ENCODE measurements around the gene ARPC1A. TPM values are rescaled to one million over a fixed set of nuclear protein-coding genes. Genes with fewer than 3 reads are reported as not detected.

Gene ARPC1A
- total and polyA plus RNA-seq, 2 donors (not counting 1 experiment from before 2014, with no cell fraction given), result 184 to 226 TPM

- Histone ChIP-seq H3K79me2 (ENCODE audit: control insufficient read depth, insufficient read depth, low read length) (peaks cover 79% of the 10 kb centered on the region), H3K9me3 (ENCODE audit: control insufficient read depth, insufficient read depth, low read depth, low read length) (no peaks in the 10 kb centered on the region), H3K9ac (ENCODE audit: insufficient read depth, low read length) (no peak overlapping the region), H4K20me1 (ENCODE audit: control insufficient read depth, extremely low read depth, insufficient read depth, low read length) (no peaks in the 10 kb centered on the region), H3K36me3 (ENCODE audit: control insufficient read depth, insufficient read depth, low read length) (peaks cover 2% of the 10 kb centered on the region), H3K4me3 (replicated peaks in 1 of 4; ENCODE audit: control extremely low read depth in 1 of 4, insufficient read depth in 1 of 4, low read depth in 3 of 4, low read length in 4 of 4) (peak overlapping the region in 1 of 4 experiments; percentile 5), H2AFZ (ENCODE audit: low read length) (no peak overlapping the region), H3K4me2 (ENCODE audit: extremely low read depth, insufficient read depth, low read length) (peak overlapping the region; percentile 23), H3K4me1 (ENCODE audit: control insufficient read depth, extremely low read depth, insufficient read depth, low read length) (peaks cover 9% of the 10 kb centered on the region), H3K27me3 (ENCODE audit: control insufficient read depth, insufficient read depth, low read length) (no peaks in the 10 kb centered on the region), H3K27ac (ENCODE audit: insufficient read depth, low read length) (peak overlapping the region; percentile 83)
- peak in 1 of 2 donors; percentile 21 for DNase-seq (ENCODE audit: low read depth in 2 of 2)
- no peak for TF ChIP-seq CTCF (conservative IDR thresholded peaks at IDR 0.05 in 1 of 2, IDR thresholded peaks at IDR 0.05 in 1 of 2; ENCODE audit: low read depth in 1 of 2, low read length in 2 of 2)
These were observed 5.3 kb downstream of the ARPC1A start for GRCh38 chr7:99331002-99331401.

- H3K79me2 ChIP-seq (ENCODE audit: control insufficient read depth, insufficient read depth, low read length), result peaks cover 9% of the 10 kb centered on the region
These were observed 13.9 kb downstream of the ARPC1A start for GRCh38 chr7:99339595-99339994.

GRCh38 chr7:99340659-99341058 is 15.0 kb downstream of the ARPC1A start:
- no peak overlapping the region for H2AFZ ChIP-seq (ENCODE audit: low read length)
- peaks cover 6% of the 10 kb centered on the region for H3K79me2 ChIP-seq (ENCODE audit: control insufficient read depth, insufficient read depth, low read length)
- H3K9me3 ChIP-seq (ENCODE audit: control insufficient read depth, insufficient read depth, low read depth, low read length), result no peaks in the 10 kb centered on the region
- H3K27ac ChIP-seq (ENCODE audit: insufficient read depth, low read length), result no peak overlapping the region
- H3K4me1 ChIP-seq (ENCODE audit: control insufficient read depth, extremely low read depth, insufficient read depth, low read length), result no peaks in the 10 kb centered on the region
- H3K4me2 ChIP-seq (ENCODE audit: extremely low read depth, insufficient read depth, low read length), result no peak overlapping the region
- H3K36me3 ChIP-seq (ENCODE audit: control insufficient read depth, insufficient read depth, low read length), result peaks cover 13% of the 10 kb centered on the region
- DNase-seq (ENCODE audit: low read depth in 2 of 2), result peak in 1 of 2 donors; percentile 60
- H4K20me1 ChIP-seq (ENCODE audit: control insufficient read depth, extremely low read depth, insufficient read depth, low read length), result no peaks in the 10 kb centered on the region
- no peak for TF ChIP-seq CTCF (conservative IDR thresholded peaks at IDR 0.05 in 1 of 2, IDR thresholded peaks at IDR 0.05 in 1 of 2; ENCODE audit: low read depth in 1 of 2, low read length in 2 of 2)
- H3K4me3 ChIP-seq (replicated peaks in 1 of 4; ENCODE audit: control extremely low read depth in 1 of 4, insufficient read depth in 1 of 4, low read depth in 3 of 4, low read length in 4 of 4), result no peak overlapping the region
- H3K9ac ChIP-seq (ENCODE audit: insufficient read depth, low read length), result no peak overlapping the region
- H3K27me3 ChIP-seq (ENCODE audit: control insufficient read depth, insufficient read depth, low read length), result no peaks in the 10 kb centered on the region

More at GRCh38 chr7:99339595-99339994, 13.9 kb downstream of the ARPC1A start:
- peaks cover 15% of the 10 kb centered on the region for H3K36me3 ChIP-seq (ENCODE audit: control insufficient read depth, insufficient read depth, low read length)
- no peaks in the 10 kb centered on the region for H3K4me1 ChIP-seq (ENCODE audit: control insufficient read depth, extremely low read depth, insufficient read depth, low read length)
- H2AFZ ChIP-seq (ENCODE audit: low read length), result no peak overlapping the region
- no peak for DNase-seq (ENCODE audit: low read depth in 2 of 2)
- H3K4me3 ChIP-seq (replicated peaks in 1 of 4; ENCODE audit: control extremely low read depth in 1 of 4, insufficient read depth in 1 of 4, low read depth in 3 of 4, low read length in 4 of 4), result no peak overlapping the region
- H3K9ac ChIP-seq (ENCODE audit: insufficient read depth, low read length), result no peak overlapping the region
- H3K27ac ChIP-seq (ENCODE audit: insufficient read depth, low read length), result no peak overlapping the region
- H3K9me3 ChIP-seq (ENCODE audit: control insufficient read depth, insufficient read depth, low read depth, low read length), result no peaks in the 10 kb centered on the region
- TF ChIP-seq CTCF (conservative IDR thresholded peaks at IDR 0.05 in 1 of 2, IDR thresholded peaks at IDR 0.05 in 1 of 2; ENCODE audit: low read depth in 1 of 2, low read length in 2 of 2) (no peak), EZH2 (IDR thresholded peaks at IDR 0.05; ENCODE audit: low read length, missing control alignments) (no peak)
- H4K20me1 ChIP-seq (ENCODE audit: control insufficient read depth, extremely low read depth, insufficient read depth, low read length), result no peaks in the 10 kb centered on the region
- no peaks in the 10 kb centered on the region for H3K27me3 ChIP-seq (ENCODE audit: control insufficient read depth, insufficient read depth, low read length)
- no peak overlapping the region for H3K4me2 ChIP-seq (ENCODE audit: extremely low read depth, insufficient read depth, low read length)

All from fibroblast of lung (primary cell).